ENCODE measurements around the gene PTPRT.

Gene PTPRT

DNA sequence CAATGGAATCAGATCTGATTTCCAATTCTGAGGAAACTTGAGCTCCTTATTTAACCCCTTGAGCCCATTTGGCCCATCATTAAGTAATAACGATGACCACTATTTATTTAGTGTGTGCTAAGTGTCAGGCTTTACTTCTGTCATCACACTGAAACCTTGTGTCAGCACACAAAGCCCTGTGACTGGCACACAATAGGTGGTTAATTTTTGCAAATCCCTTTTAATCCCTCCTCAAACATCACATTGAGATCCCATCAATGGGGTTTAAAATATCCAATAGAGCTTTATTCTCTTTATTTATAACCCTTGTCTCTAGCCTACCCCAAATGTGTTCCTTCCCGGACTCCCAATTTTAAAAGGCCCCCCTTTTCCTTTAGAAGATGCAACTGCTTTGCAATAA is 914.7 kb downstream of the PTPRT start:
- no peak overlapping the region for H3K4me3 ChIP-seq (ENCODE audit: low read depth, low read length)
- TF ChIP-seq, protein P1, sequence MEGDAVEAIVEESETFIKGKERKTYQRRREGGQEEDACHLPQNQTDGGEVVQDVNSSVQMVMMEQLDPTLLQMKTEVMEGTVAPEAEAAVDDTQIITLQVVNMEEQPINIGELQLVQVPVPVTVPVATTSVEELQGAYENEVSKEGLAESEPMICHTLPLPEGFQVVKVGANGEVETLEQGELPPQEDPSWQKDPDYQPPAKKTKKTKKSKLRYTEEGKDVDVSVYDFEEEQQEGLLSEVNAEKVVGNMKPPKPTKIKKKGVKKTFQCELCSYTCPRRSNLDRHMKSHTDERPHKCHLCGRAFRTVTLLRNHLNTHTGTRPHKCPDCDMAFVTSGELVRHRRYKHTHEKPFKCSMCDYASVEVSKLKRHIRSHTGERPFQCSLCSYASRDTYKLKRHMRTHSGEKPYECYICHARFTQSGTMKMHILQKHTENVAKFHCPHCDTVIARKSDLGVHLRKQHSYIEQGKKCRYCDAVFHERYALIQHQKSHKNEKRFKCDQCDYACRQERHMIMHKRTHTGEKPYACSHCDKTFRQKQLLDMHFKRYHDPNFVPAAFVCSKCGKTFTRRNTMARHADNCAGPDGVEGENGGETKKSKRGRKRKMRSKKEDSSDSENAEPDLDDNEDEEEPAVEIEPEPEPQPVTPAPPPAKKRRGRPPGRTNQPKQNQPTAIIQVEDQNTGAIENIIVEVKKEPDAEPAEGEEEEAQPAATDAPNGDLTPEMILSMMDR (IDR thresholded peaks at IDR 0.05; ENCODE audit: borderline replicate concordance, insufficient read depth, low read depth, low read length), result no peak

DNA sequence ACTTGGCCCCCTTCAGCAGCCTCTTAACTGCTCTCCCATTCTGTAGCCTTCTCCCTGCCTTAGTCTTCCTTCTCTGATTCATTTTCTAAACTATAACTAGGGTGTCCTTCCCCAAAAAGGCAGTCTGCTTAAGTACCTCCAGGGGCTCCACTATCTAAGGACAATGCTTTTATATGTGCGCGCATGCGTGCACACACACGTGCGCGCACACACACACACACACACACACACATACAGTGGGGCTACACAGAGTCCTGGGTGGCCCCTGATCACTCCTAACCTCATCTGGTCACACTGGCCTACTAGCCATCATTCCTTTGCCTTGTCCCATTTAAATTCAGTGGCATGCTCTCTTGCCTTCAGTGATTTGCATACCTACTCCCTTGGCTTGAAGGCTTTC is 917.2 kb downstream of the PTPRT start:
- no peak overlapping the region for H3K4me3 ChIP-seq (ENCODE audit: low read depth, low read length)

DNA sequence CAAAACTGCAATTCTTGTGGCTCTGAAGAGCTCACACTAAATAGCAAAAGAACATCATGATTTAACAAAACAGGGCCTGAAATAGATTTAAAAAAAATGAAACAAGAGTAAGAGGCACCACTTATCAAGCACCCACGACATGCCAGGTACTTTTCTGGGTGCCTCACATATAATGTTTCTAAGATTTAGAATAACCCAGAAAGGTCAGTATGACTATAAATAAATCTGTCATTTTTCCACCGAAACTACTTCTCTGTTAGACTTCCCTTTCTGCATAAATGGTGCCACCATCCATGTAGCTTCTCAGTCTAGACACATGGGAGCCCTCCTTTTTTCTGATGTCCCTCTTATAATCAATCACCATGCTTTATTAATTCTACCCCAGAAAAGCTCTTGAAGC is 919.2 kb downstream of the PTPRT start:
- TF ChIP-seq, protein P1 (IDR thresholded peaks at IDR 0.05; ENCODE audit: borderline replicate concordance, insufficient read depth, low read depth, low read length), result no peak
- H3K4me3 ChIP-seq (ENCODE audit: low read depth, low read length), result no peak overlapping the region

More for the DNA sequence above, 917.2 kb downstream of the PTPRT start:
- TF ChIP-seq, protein P1 (IDR thresholded peaks at IDR 0.05; ENCODE audit: borderline replicate concordance, insufficient read depth, low read depth, low read length), result no peak

DNA sequence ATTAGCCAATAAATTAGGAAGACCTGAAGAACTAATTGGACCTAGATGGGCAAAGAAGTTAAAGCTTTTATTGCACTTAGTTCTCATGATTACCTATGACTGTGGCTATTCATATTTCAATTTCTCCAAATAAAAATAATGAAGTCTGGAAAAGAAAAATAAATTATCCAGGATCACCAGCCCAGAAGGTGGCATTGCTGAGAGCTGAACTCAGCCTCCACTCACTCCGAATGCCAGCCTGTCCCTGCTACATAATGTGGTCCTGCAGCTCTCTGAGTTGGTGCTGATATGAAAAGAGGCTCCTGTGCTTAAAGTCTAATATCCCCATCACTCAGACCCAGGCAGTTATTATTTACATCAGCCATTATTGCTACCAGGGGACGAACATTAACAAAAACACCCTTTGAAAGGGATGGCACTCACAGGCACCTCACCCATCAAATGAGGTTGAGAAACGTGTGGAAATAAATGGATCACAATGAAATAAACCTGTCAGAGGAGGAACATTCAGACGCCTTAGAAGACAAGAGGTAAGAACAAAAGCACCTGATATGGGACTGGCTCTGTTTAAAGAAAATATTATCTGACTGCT is 921.8 kb downstream of the PTPRT start:
- no peak overlapping the region for H3K4me3 ChIP-seq (ENCODE audit: low read depth, low read length)
- TF ChIP-seq, protein P1 (IDR thresholded peaks at IDR 0.05; ENCODE audit: borderline replicate concordance, insufficient read depth, low read depth, low read length), result no peak

DNA sequence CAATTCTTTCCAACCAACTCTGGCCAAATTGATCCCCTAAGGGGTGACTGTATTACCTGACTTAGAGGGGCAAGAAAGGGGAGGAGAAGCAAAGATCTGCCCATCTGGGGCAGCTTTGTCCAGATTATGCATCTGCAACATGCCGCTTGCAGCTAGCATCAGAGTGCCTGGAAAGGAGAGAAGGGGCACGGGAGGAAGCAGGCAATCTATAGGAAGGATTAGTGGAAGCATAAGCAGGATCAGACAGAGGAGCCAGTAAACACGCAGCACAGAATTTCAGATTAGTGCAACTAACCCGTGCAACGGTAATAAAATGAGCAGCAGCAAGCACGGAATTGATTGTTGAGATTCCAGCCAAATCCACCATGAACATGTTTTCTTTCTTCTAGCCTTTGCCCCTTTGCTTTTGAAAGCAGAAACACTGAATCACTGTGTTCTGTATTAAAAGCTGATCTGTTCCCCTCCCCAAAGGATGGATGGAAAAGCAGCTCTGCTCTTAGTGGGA is 927.9 kb downstream of the PTPRT start:
- TF ChIP-seq, protein P1 (IDR thresholded peaks at IDR 0.05; ENCODE audit: borderline replicate concordance, insufficient read depth, low read depth, low read length), result no peak

DNA sequence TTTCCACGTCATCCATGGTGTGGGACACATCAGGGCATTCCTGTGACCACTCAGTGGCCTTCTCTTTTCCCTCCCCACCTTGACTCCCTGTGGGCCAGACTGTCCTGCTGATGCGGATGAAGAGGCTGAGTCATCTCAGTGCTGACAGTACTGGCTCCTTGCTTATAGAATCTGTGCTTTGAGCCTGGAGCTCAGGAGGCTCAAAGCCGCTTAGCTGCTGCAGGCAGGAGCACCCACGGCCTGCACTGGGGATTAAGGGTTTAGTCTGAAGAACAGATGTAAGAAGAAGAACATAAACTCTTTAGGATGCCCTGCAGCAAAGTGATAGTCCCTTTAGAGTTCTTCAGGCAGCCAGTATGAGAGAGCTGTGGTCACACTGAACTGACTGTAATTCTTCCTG is 929.5 kb downstream of the PTPRT start:
- H3K4me3 ChIP-seq (ENCODE audit: low read depth, low read length), result no peak overlapping the region
- TF ChIP-seq, protein P1 (IDR thresholded peaks at IDR 0.05; ENCODE audit: borderline replicate concordance, insufficient read depth, low read depth, low read length), result no peak

More for the DNA sequence above, 927.9 kb downstream of the PTPRT start:
- H3K4me3 ChIP-seq (ENCODE audit: low read depth, low read length), result no peak overlapping the region

DNA sequence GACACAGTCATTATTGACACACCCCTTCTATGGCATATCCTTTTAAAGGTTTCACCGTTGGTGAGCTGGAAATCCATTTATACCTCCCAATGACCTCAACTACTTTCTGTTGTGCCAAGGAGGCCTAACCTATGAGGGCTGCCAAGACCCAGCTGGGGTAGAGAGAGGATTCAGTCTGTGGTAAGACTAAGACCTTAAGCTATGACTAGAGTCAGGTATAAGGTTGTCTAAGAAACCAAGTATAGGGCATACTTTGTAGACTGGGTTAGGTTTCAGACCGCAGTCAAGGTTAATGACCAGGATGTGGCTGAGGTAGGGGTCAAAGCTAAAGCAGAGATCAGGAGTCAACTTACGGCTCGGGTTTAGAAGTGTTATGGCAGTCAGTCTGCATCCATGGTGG is 930.3 kb downstream of the PTPRT start:
- TF ChIP-seq, protein P1 (IDR thresholded peaks at IDR 0.05; ENCODE audit: borderline replicate concordance, insufficient read depth, low read depth, low read length), result no peak
- H3K4me3 ChIP-seq (ENCODE audit: low read depth, low read length), result no peak overlapping the region

Measured in GM12875 (cell line).